ENCODE data around the gene DDX1.
"Not testable (repeated sequence)": the region's sequence is repeated elsewhere in the genome, so short reads cannot be mapped to it uniquely, and the experiment has no call there.

DNA sequence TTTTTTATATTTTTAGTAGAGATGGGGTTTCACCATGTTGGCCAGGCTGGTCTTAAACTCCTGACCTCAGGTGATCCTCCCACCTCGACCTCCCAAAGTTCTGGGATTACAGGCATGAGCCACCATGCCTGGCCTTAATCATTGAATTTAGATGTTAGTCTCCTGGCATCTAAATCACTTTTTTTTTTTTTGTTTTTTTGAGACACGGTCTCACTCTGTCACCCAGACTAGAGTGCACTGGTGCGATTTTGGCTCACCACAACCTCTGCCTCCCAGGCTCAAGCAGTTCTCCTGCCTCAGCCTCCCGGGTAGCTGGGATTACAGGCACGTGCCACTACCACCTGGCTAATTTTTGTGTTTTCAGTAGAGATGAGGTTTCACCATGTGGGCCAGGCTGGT, 29.8 kb downstream of the DDX1 start:
- TF ChIP-seq, protein P1, sequence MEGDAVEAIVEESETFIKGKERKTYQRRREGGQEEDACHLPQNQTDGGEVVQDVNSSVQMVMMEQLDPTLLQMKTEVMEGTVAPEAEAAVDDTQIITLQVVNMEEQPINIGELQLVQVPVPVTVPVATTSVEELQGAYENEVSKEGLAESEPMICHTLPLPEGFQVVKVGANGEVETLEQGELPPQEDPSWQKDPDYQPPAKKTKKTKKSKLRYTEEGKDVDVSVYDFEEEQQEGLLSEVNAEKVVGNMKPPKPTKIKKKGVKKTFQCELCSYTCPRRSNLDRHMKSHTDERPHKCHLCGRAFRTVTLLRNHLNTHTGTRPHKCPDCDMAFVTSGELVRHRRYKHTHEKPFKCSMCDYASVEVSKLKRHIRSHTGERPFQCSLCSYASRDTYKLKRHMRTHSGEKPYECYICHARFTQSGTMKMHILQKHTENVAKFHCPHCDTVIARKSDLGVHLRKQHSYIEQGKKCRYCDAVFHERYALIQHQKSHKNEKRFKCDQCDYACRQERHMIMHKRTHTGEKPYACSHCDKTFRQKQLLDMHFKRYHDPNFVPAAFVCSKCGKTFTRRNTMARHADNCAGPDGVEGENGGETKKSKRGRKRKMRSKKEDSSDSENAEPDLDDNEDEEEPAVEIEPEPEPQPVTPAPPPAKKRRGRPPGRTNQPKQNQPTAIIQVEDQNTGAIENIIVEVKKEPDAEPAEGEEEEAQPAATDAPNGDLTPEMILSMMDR (conservative IDR thresholded peaks at IDR 0.05; ENCODE audit: low read depth in 2 of 2) = not testable (repeated sequence)
- not testable (repeated sequence) for TF ChIP-seq CREB1 (CRISPR knock-in tag; IDR thresholded peaks at IDR 0.05; ENCODE audit: low read depth); EZH2 (IDR thresholded peaks at IDR 0.05; ENCODE audit: low read depth, unreplicated experiment); NANOG (IDR thresholded peaks at IDR 0.05; ENCODE audit: borderline replicate concordance); EZH2phosphoT487 (IDR thresholded peaks at IDR 0.05; ENCODE audit: unreplicated experiment); POLR2AphosphoS5 (IDR thresholded peaks at IDR 0.05; ENCODE audit: low read depth); ZNF114 (CRISPR knock-in tag; IDR thresholded peaks at IDR 0.05); ZNF331 (CRISPR knock-in tag; IDR thresholded peaks at IDR 0.05; ENCODE audit: low read depth); JUNB (IDR thresholded peaks at IDR 0.05; ENCODE audit: unreplicated experiment); STAT1 (IDR thresholded peaks at IDR 0.05; ENCODE audit: unreplicated experiment)
- TF ChIP-seq, protein P2, sequence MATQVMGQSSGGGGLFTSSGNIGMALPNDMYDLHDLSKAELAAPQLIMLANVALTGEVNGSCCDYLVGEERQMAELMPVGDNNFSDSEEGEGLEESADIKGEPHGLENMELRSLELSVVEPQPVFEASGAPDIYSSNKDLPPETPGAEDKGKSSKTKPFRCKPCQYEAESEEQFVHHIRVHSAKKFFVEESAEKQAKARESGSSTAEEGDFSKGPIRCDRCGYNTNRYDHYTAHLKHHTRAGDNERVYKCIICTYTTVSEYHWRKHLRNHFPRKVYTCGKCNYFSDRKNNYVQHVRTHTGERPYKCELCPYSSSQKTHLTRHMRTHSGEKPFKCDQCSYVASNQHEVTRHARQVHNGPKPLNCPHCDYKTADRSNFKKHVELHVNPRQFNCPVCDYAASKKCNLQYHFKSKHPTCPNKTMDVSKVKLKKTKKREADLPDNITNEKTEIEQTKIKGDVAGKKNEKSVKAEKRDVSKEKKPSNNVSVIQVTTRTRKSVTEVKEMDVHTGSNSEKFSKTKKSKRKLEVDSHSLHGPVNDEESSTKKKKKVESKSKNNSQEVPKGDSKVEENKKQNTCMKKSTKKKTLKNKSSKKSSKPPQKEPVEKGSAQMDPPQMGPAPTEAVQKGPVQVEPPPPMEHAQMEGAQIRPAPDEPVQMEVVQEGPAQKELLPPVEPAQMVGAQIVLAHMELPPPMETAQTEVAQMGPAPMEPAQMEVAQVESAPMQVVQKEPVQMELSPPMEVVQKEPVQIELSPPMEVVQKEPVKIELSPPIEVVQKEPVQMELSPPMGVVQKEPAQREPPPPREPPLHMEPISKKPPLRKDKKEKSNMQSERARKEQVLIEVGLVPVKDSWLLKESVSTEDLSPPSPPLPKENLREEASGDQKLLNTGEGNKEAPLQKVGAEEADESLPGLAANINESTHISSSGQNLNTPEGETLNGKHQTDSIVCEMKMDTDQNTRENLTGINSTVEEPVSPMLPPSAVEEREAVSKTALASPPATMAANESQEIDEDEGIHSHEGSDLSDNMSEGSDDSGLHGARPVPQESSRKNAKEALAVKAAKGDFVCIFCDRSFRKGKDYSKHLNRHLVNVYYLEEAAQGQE (IDR thresholded peaks at IDR 0.05; ENCODE audit: unreplicated experiment) = not testable (repeated sequence)
- TF ChIP-seq, protein P3, sequence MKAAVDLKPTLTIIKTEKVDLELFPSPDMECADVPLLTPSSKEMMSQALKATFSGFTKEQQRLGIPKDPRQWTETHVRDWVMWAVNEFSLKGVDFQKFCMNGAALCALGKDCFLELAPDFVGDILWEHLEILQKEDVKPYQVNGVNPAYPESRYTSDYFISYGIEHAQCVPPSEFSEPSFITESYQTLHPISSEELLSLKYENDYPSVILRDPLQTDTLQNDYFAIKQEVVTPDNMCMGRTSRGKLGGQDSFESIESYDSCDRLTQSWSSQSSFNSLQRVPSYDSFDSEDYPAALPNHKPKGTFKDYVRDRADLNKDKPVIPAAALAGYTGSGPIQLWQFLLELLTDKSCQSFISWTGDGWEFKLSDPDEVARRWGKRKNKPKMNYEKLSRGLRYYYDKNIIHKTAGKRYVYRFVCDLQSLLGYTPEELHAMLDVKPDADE (IDR thresholded peaks at IDR 0.05) = not testable (repeated sequence)
- TF ChIP-seq, protein P4, sequence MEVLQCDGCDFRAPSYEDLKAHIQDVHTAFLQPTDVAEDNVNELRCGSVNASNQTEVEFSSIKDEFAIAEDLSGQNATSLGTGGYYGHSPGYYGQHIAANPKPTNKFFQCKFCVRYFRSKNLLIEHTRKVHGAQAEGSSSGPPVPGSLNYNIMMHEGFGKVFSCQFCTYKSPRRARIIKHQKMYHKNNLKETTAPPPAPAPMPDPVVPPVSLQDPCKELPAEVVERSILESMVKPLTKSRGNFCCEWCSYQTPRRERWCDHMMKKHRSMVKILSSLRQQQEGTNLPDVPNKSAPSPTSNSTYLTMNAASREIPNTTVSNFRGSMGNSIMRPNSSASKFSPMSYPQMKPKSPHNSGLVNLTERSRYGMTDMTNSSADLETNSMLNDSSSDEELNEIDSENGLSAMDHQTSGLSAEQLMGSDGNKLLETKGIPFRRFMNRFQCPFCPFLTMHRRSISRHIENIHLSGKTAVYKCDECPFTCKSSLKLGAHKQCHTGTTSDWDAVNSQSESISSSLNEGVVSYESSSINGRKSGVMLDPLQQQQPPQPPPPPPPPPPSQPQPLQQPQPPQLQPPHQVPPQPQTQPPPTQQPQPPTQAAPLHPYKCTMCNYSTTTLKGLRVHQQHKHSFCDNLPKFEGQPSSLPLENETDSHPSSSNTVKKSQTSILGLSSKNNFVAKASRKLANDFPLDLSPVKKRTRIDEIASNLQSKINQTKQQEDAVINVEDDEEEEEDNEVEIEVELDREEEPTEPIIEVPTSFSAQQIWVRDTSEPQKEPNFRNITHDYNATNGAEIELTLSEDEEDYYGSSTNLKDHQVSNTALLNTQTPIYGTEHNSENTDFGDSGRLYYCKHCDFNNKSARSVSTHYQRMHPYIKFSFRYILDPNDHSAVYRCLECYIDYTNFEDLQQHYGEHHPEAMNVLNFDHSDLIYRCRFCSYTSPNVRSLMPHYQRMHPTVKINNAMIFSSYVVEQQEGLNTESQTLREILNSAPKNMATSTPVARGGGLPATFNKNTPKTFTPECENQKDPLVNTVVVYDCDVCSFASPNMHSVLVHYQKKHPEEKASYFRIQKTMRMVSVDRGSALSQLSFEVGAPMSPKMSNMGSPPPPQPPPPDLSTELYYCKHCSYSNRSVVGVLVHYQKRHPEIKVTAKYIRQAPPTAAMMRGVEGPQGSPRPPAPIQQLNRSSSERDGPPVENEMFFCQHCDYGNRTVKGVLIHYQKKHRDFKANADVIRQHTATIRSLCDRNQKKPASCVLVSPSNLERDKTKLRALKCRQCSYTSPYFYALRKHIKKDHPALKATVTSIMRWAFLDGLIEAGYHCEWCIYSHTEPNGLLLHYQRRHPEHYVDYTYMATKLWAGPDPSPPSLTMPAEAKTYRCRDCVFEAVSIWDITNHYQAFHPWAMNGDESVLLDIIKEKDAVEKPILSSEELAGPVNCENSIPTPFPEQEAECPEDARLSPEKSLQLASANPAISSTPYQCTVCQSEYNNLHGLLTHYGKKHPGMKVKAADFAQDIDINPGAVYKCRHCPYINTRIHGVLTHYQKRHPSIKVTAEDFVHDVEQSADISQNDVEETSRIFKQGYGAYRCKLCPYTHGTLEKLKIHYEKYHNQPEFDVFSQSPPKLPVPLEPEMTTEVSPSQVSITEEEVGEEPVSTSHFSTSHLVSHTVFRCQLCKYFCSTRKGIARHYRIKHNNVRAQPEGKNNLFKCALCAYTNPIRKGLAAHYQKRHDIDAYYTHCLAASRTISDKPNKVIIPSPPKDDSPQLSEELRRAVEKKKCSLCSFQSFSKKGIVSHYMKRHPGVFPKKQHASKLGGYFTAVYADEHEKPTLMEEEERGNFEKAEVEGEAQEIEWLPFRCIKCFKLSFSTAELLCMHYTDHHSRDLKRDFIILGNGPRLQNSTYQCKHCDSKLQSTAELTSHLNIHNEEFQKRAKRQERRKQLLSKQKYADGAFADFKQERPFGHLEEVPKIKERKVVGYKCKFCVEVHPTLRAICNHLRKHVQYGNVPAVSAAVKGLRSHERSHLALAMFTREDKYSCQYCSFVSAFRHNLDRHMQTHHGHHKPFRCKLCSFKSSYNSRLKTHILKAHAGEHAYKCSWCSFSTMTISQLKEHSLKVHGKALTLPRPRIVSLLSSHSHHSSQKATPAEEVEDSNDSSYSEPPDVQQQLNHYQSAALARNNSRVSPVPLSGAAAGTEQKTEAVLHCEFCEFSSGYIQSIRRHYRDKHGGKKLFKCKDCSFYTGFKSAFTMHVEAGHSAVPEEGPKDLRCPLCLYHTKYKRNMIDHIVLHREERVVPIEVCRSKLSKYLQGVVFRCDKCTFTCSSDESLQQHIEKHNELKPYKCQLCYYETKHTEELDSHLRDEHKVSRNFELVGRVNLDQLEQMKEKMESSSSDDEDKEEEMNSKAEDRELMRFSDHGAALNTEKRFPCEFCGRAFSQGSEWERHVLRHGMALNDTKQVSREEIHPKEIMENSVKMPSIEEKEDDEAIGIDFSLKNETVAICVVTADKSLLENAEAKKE (CRISPR knock-in tag; IDR thresholded peaks at IDR 0.05) = not testable (repeated sequence)

All from GM23338 (cell line).